ENCODE measurements around the gene POLH. TPM values are rescaled to one million over a fixed set of nuclear protein-coding genes. Genes with fewer than 3 reads are reported as not detected.

Gene POLH
- total RNA-seq, 1 experiment from 2014 or later = 8.2 TPM

GRCh38 chr6:43578748-43579147 lies 2.8 kb downstream of the POLH start:
- Histone ChIP-seq H3K9me3 (ENCODE audit: low read length) (no peaks in the 10 kb centered on the region), H3K9ac (ENCODE audit: low read length) (no peak overlapping the region), H3F3A (ENCODE audit: low read length, unreplicated experiment) (no peaks in the 10 kb centered on the region), H3K4me1 (ENCODE audit: insufficient read depth, low read length) (peaks cover 17% of the 10 kb centered on the region), H3K4me3 (ENCODE audit: low read length) (no peak overlapping the region), H2AFZ (ENCODE audit: low read length) (no peak overlapping the region), H3K9me2 (replicated peaks; ENCODE audit: low read length) (no peaks in the 10 kb centered on the region), H3K27me3 (ENCODE audit: low read length) (no peaks in the 10 kb centered on the region), H4K20me1 (ENCODE audit: low read length) (no peaks in the 10 kb centered on the region), H3K4me2 (ENCODE audit: low read length) (peak overlapping the region; percentile 94; the same call in 1 of the 2 replicates), H3K27ac (ENCODE audit: low read length) (no peak overlapping the region), H3K79me2 (ENCODE audit: low read length) (peaks cover 64% of the 10 kb centered on the region), H3K36me3 (ENCODE audit: low read depth, low read length) (no peaks in the 10 kb centered on the region; the same call in 1 of the 2 replicates)
- DNase-seq = no peak
- no peak for ATAC-seq
- intact Hi-C loops (cut with micrococcal nuclease) = no loop called here
- ChIA-PET POLR2A (ENCODE audit: unreplicated experiment) (interaction anchor here (0.5 kb wide), 1 partner anchor 191 kb away, joined by 4 read pairs; the partner anchor contains the start of gene VEGFA), CTCF (interaction anchor here (0.6 kb wide), 1 partner anchor 33 kb away, joined by 3 read pairs; no protein-coding TSS in a partner anchor)
- TF ChIP-seq CTCF (conservative IDR thresholded peaks at IDR 0.05; ENCODE audit: low read depth, low read length) = no peak
- TF ChIP-seq EZH2 (IDR thresholded peaks at IDR 0.05; ENCODE audit: low read length, unreplicated experiment) = no peak
- TF ChIP-seq EZH2phosphoT487 (IDR thresholded peaks at IDR 0.05; ENCODE audit: borderline replicate concordance, low read length) = no peak
- BruUV-seq (replicated peaks) = no TSS peak

GRCh38 chr6:43579171-43579570 lies 3.2 kb downstream of the POLH start:
- peaks cover 17% of the 10 kb centered on the region for H3K4me1 ChIP-seq (ENCODE audit: insufficient read depth, low read length)
- H3K36me3 ChIP-seq (ENCODE audit: low read depth, low read length) = peaks cover 4% of the 10 kb centered on the region; the same call in 1 of the 2 replicates
- H3F3A ChIP-seq (ENCODE audit: low read length, unreplicated experiment) = no peaks in the 10 kb centered on the region
- ChIA-PET POLR2A (ENCODE audit: unreplicated experiment) (no interaction called here), CTCF (interaction anchor here (0.6 kb wide), 1 partner anchor 33 kb away, joined by 3 read pairs; no protein-coding TSS in a partner anchor)
- H3K9ac ChIP-seq (ENCODE audit: low read length) = no peak overlapping the region
- intact Hi-C loops (cut with micrococcal nuclease) = no loop called here
- DNase-seq (no peak), ATAC-seq (no peak)
- TF ChIP-seq EZH2phosphoT487 (IDR thresholded peaks at IDR 0.05; ENCODE audit: borderline replicate concordance, low read length) = no peak
- no peak for TF ChIP-seq EZH2 (IDR thresholded peaks at IDR 0.05; ENCODE audit: low read length, unreplicated experiment)
- no peak for TF ChIP-seq CTCF (conservative IDR thresholded peaks at IDR 0.05; ENCODE audit: low read depth, low read length)
- H3K27ac ChIP-seq (ENCODE audit: low read length) = no peak overlapping the region
- peaks cover 60% of the 10 kb centered on the region for H3K79me2 ChIP-seq (ENCODE audit: low read length)
- H3K4me2 ChIP-seq (ENCODE audit: low read length) = peak overlapping the region; percentile 94; the same call in 1 of the 2 replicates
- no peaks in the 10 kb centered on the region for H4K20me1 ChIP-seq (ENCODE audit: low read length)
- no peaks in the 10 kb centered on the region for H3K27me3 ChIP-seq (ENCODE audit: low read length)
- H3K4me3 ChIP-seq (ENCODE audit: low read length) = no peak overlapping the region
- H3K9me3 ChIP-seq (ENCODE audit: low read length) = no peaks in the 10 kb centered on the region
- no peak overlapping the region for H2AFZ ChIP-seq (ENCODE audit: low read length)
- no peaks in the 10 kb centered on the region for H3K9me2 ChIP-seq (replicated peaks; ENCODE audit: low read length)
- no TSS peak for BruUV-seq (replicated peaks)

GRCh38 chr6:43582911-43583310 lies 6.9 kb downstream of the POLH start:
- Histone ChIP-seq H3F3A (ENCODE audit: low read length, unreplicated experiment) (no peaks in the 10 kb centered on the region), H4K20me1 (ENCODE audit: low read length) (no peaks in the 10 kb centered on the region), H2AFZ (ENCODE audit: low read length) (no peak overlapping the region), H3K36me3 (ENCODE audit: low read depth, low read length) (peaks cover 20% of the 10 kb centered on the region; the same call in 1 of the 2 replicates), H3K4me1 (ENCODE audit: insufficient read depth, low read length) (peaks cover 12% of the 10 kb centered on the region), H3K9me2 (replicated peaks; ENCODE audit: low read length) (no peaks in the 10 kb centered on the region), H3K27ac (ENCODE audit: low read length) (no peak overlapping the region), H3K4me3 (ENCODE audit: low read length) (no peak overlapping the region), H3K4me2 (ENCODE audit: low read length) (no peak overlapping the region), H3K79me2 (ENCODE audit: low read length) (peaks cover 25% of the 10 kb centered on the region), H3K27me3 (ENCODE audit: low read length) (no peaks in the 10 kb centered on the region), H3K9ac (ENCODE audit: low read length) (no peak overlapping the region), H3K9me3 (ENCODE audit: low read length) (no peaks in the 10 kb centered on the region)
- POLR2A ChIA-PET (ENCODE audit: unreplicated experiment) = no interaction called here
- CTCF ChIA-PET = no interaction called here
- no peak for ATAC-seq
- DNase-seq = no peak
- intact Hi-C loops (cut with micrococcal nuclease) = no loop called here
- no peak for TF ChIP-seq CTCF (conservative IDR thresholded peaks at IDR 0.05; ENCODE audit: low read depth, low read length)
- no peak for TF ChIP-seq EZH2 (IDR thresholded peaks at IDR 0.05; ENCODE audit: low read length, unreplicated experiment)
- no peak for TF ChIP-seq EZH2phosphoT487 (IDR thresholded peaks at IDR 0.05; ENCODE audit: borderline replicate concordance, low read length)
- BruUV-seq (replicated peaks) = no TSS peak
